SK-N-SH (cell line): Measurements from ENCODE around the gene TGM5. TPM values are rescaled to one million over a fixed set of nuclear protein-coding genes. Genes with fewer than 3 reads are reported as not detected.

ENCODE experiments used
- CTCF ChIA-PET: fragments of 300-600, 350-600 bp; formaldehyde crosslinking; extraction: SDS; loops from one replicate; lab custom pipeline; 2021; lab: Yijun Ruan, JAX
- POLR2A ChIA-PET: fragments of 350-600 bp; sonication (Branson Sonifier 250); formaldehyde crosslinking; extraction: SDS; loops from one replicate; lab custom pipeline; 2020; ENCODE audit warnings: antibody characterized with exemption, inconsistent platforms; lab: Yijun Ruan, JAX
- DNase-seq: peaks from one replicate; pipeline ENCODE4 v3.0.0; 2012
- H2AFZ ChIP-seq: fragments of 200-600 bp; sonication (generic); 2 replicates; pipeline ENCODE4 v1.8.1; 2016; ENCODE audit warnings: antibody characterized with exemption, mild to moderate bottlenecking, low read depth
- H3F3A ChIP-seq: fragments of 200-600 bp; sonication (generic); replicated peaks from 2 replicates; pipeline ENCODE3; 2016; ENCODE audit warnings: antibody characterized with exemption, mild to moderate bottlenecking; ENCODE audit not compliant: insufficient read depth
- H3K27ac ChIP-seq, 2 experiments: fragments of 200-500 bp in 1 of 2; fragments of 200-600 bp in 1 of 2; sonication (Bioruptor generic) in 1 of 2; sonication (generic), shearing (Covaris generic) in 1 of 2; 2 replicates each; pipeline versions ENCODE4 v1.5.1 to v1.6.1; 2014 to 2016; ENCODE audit warnings: low read depth in 2 of 2, inconsistent platforms in 1 of 2, low read length in 1 of 2, mild to moderate bottlenecking in 1 of 2, mixed read lengths in 1 of 2
- H3K27me3 ChIP-seq: fragments of 200-600 bp; sonication (generic), shearing (Covaris generic); 2 replicates; pipeline ENCODE4 v1.6.1; 2016; ENCODE audit warnings: mixed run types; ENCODE audit not compliant: insufficient read depth
- H3K36me3 ChIP-seq, 2 experiments: fragments of 200-500 bp in 1 of 2; fragments of 200-600 bp in 1 of 2; sonication (Bioruptor generic) in 1 of 2; sonication (generic) in 1 of 2; replicated peaks in 1 of 2; 2 replicates each; pipeline versions ENCODE3 to v1.5.1; 2014 to 2016; ENCODE audit warnings: low read length in 1 of 2, mild to moderate bottlenecking in 1 of 2; ENCODE audit not compliant: insufficient read depth in 2 of 2, control insufficient read depth in 1 of 2
- H3K4me1 ChIP-seq, 2 experiments: fragments of 200-500 bp in 1 of 2; fragments of 200-600 bp in 1 of 2; sonication (Bioruptor generic) in 1 of 2; sonication (generic), shearing (Covaris generic) in 1 of 2; 2 replicates each; pipeline versions ENCODE4 v1.5.1 to v1.6.1; 2014 to 2016; ENCODE audit warnings: low read depth in 1 of 2, low read length in 1 of 2, mixed run types in 1 of 2; ENCODE audit not compliant: insufficient read depth in 2 of 2, control insufficient read depth in 1 of 2
- H3K4me2 ChIP-seq: fragments of 200-600 bp; sonication (generic), shearing (Covaris generic); 2 replicates; pipeline ENCODE4 v1.6.1; 2017; ENCODE audit warnings: mixed run types
- H3K4me3 ChIP-seq, 2 experiments: fragments of 200-500 bp in 1 of 2; fragments of 200-600 bp in 1 of 2; sonication (Bioruptor generic) in 1 of 2; sonication (generic), shearing (Covaris generic) in 1 of 2; 2 replicates each; pipeline versions ENCODE4 v1.5.1 to v1.8.1; 2014 to 2016; ENCODE audit warnings: low read depth in 2 of 2, inconsistent platforms in 1 of 2, low read length in 1 of 2, mild to moderate bottlenecking in 1 of 2, mixed read lengths in 1 of 2, moderate library complexity in 1 of 2
- H3K79me2 ChIP-seq: fragments of 200-600 bp; sonication (generic); 2 replicates; pipeline ENCODE4 v1.8.1; 2017; ENCODE audit warnings: mild to moderate bottlenecking; ENCODE audit not compliant: insufficient read depth
- H3K9ac ChIP-seq: fragments of 200-600 bp; sonication (generic); 2 replicates; pipeline ENCODE4 v1.6.1; 2017; ENCODE audit warnings: mixed run types
- H3K9me2 ChIP-seq: fragments of 200-600 bp; sonication (generic); 2 replicates; pipeline ENCODE4 v1.6.1; 2017; ENCODE audit warnings: mixed run types
- H3K9me3 ChIP-seq: fragments of 200-600 bp; sonication (generic); 2 replicates; pipeline ENCODE4 v1.6.1; 2017; ENCODE audit warnings: mixed run types, mild to moderate bottlenecking, moderate library complexity
- H4K20me1 ChIP-seq: fragments of 200-600 bp; sonication (generic); 2 replicates; pipeline ENCODE4 v1.6.1; 2017; ENCODE audit warnings: mild to moderate bottlenecking, mixed run types; ENCODE audit not compliant: insufficient read depth
- CHD2 ChIP-seq: fragments of 150-350 bp; IDR thresholded peaks from 2 replicates; pipeline ENCODE4 v1.6.1; 2018; ENCODE audit warnings: low read length; ENCODE audit not compliant: partially characterized antibody
- CTCF ChIP-seq: fragments of 200-600 bp; sonication (generic); IDR thresholded peaks from 2 replicates; pipeline ENCODE4 v1.6.1; 2017; ENCODE audit warnings: antibody characterized with exemption, mild to moderate bottlenecking, moderate library complexity
- EZH2phosphoT487 ChIP-seq: fragments of 200-600 bp; sonication (generic); IDR thresholded peaks from 2 replicates; pipeline ENCODE4 v1.6.1; 2017; ENCODE audit warnings: low read depth, mixed run types, mild to moderate bottlenecking, antibody characterized with exemption, moderate library complexity, borderline replicate concordance
- FOXJ3 ChIP-seq: sonication (generic); formaldehyde crosslinking; IDR thresholded peaks from 2 replicates; pipeline ENCODE4 v1.5.1; 2020; ENCODE audit warnings: mild to moderate bottlenecking, missing genetic modification reagents
- FOXM1 ChIP-seq: IDR thresholded peaks from 2 replicates; pipeline ENCODE4 v1.4.0; 2012; ENCODE audit warnings: low read depth, mild to moderate bottlenecking
- GATA2 ChIP-seq: sonication (generic); formaldehyde crosslinking; IDR thresholded peaks from 2 replicates; pipeline ENCODE4 v1.5.0; 2020; ENCODE audit warnings: mild to moderate bottlenecking, missing genetic modification reagents
- IRF3 ChIP-seq: fragments of 150-350 bp; IDR thresholded peaks from 2 replicates; pipeline ENCODE4 v1.6.1; 2016; ENCODE audit warnings: mild to moderate bottlenecking, low read depth, low read length
- JUND ChIP-seq: IDR thresholded peaks from 2 replicates; pipeline ENCODE4 v1.4.0; 2012
- MEF2A ChIP-seq: IDR thresholded peaks from 2 replicates; pipeline ENCODE4 v1.4.0; 2012; ENCODE audit warnings: low read depth, borderline replicate concordance
- NFIC ChIP-seq: IDR thresholded peaks from 2 replicates; pipeline ENCODE4 v1.4.0; 2012; ENCODE audit warnings: borderline replicate concordance
- RCOR1 ChIP-seq: fragments of 150-350 bp; IDR thresholded peaks from 2 replicates; pipeline ENCODE4 v1.6.1; 2017; ENCODE audit warnings: antibody characterized with exemption, low read length
- REST ChIP-seq: IDR thresholded peaks from 2 replicates; pipeline ENCODE4 v1.6.1; 2012; ENCODE audit warnings: mild to moderate bottlenecking, low read depth, low read length, moderate library complexity
- RFX5 ChIP-seq: IDR thresholded peaks from 2 replicates; pipeline ENCODE4 v1.6.1; 2012; ENCODE audit warnings: mild to moderate bottlenecking, improper control_type of control experiment, low read length
- RXRA ChIP-seq: IDR thresholded peaks from 2 replicates; pipeline ENCODE4 v1.4.0; 2012; ENCODE audit warnings: low read depth, mild to moderate bottlenecking, borderline replicate concordance
- SMC3 ChIP-seq: IDR thresholded peaks from 2 replicates; pipeline ENCODE4 v1.6.1; 2012; ENCODE audit warnings: low read depth, low read length, improper control_type of control experiment
- TCF12 ChIP-seq: IDR thresholded peaks from 2 replicates; pipeline ENCODE4 v1.4.0; 2012
- USF1 ChIP-seq: IDR thresholded peaks from 2 replicates; pipeline ENCODE4 v1.4.0; 2012; ENCODE audit warnings: low read depth, borderline replicate concordance
- USF2 ChIP-seq: fragments of 150-350 bp; IDR thresholded peaks from 2 replicates; pipeline ENCODE4 v1.6.1; 2017; ENCODE audit warnings: antibody characterized with exemption, low read length, low read depth, borderline replicate concordance
- ZBTB33 ChIP-seq: IDR thresholded peaks from 2 replicates; pipeline ENCODE4 v1.4.0; 2012; ENCODE audit warnings: low read depth, borderline replicate concordance
- WGBS: methylation state at CpG from one replicate; pipeline ENCODE4 v1.1.6; 2017; ENCODE audit warnings: low lambda C conversion rate; 5-methylcytosine and 5-hydroxymethylcytosine counted together
- polyA plus RNA-seq, 3 experiments: library from polyadenylated mRNA; depleted of rRNA; stranded (reverse); fragments of >200 nt; gene quantifications; 2 replicates each; pipeline ENCODE4 v1.2.3, GENCODE V29; 2012

The TGM5 gene
- polyA plus RNA-seq, 1 of the 3 experiments (the other 2 are of a cell fraction) = not detected

GRCh38 chr15:43246261-43246774 is 20.4 kb downstream of the TGM5 start:
- Histone ChIP-seq H3K9me2 (no peaks in the 10 kb centered on the region), H3K9ac (no peak overlapping the region), H3K27me3 (no peaks in the 10 kb centered on the region; the same call in 1 of the 2 replicates), H3K9me3 (no peaks in the 10 kb centered on the region), H3F3A (no peaks in the 10 kb centered on the region), H3K36me3 (no peaks in the 10 kb centered on the region), H2AFZ (no peak overlapping the region), H3K4me1 (no peaks in the 10 kb centered on the region), H3K4me2 (no peak overlapping the region), H3K4me3 (no peak overlapping the region), H3K27ac (no peak overlapping the region), H4K20me1 (no peaks in the 10 kb centered on the region), H3K79me2 (no peaks in the 10 kb centered on the region)
- ChIA-PET POLR2A (no interaction called here), CTCF (interaction anchor here (1.0 to 2.9 kb wide), 3 partner anchors 21 to 55 kb away, joined by 3 to 9 read pairs (median 4); partner anchors contain the start of gene TGM7)
- WGBS = 19% methylated on average over 6 of the region's 6 CpGs
- no peak for TF ChIP-seq TCF12
- no peak for TF ChIP-seq MEF2A
- no peak for TF ChIP-seq ZBTB33
- TF ChIP-seq GATA2 = no peak
- no peak for TF ChIP-seq CTCF
- TF ChIP-seq SMC3 = no peak
- TF ChIP-seq NFIC = no peak
- no peak for TF ChIP-seq REST
- no peak for TF ChIP-seq FOXM1
- TF ChIP-seq RCOR1 = no peak
- no peak for TF ChIP-seq RFX5
- no peak for TF ChIP-seq FOXJ3 (CRISPR knock-in tag)
- TF ChIP-seq RXRA = no peak
- no peak for TF ChIP-seq USF1
- no peak for TF ChIP-seq EZH2phosphoT487
- TF ChIP-seq IRF3 = no peak
- TF ChIP-seq JUND = no peak
- TF ChIP-seq CHD2 = no peak
- TF ChIP-seq USF2 = no peak
- no peak for DNase-seq
